GM12878 (cell line): ENCODE measurements around the gene MAN1B1. TPM values are rescaled to one million over a fixed set of nuclear protein-coding genes. Genes with fewer than 3 reads are reported as not detected.

Experiments
- MYC ChIP-seq: IDR thresholded peaks from 2 replicates; pipeline ENCODE4 v1.6.1; 2011; ENCODE audit warnings: mild to moderate bottlenecking, low read length, moderate library complexity, inconsistent platforms; ENCODE audit not compliant: insufficient read depth, insufficient replicate concordance, insufficient read length, severe bottlenecking
- PAX8 ChIP-seq: fragments of 450-650 bp; IDR thresholded peaks from 2 replicates; pipeline ENCODE4 v1.6.1; 2017; ENCODE audit warnings: mild to moderate bottlenecking, moderate library complexity
- POLR2AphosphoS2 ChIP-seq: IDR thresholded peaks from 2 replicates; pipeline ENCODE4 v1.6.1; 2011; ENCODE audit warnings: low read depth, mild to moderate bottlenecking, low read length, improper control_type of control experiment, moderate library complexity
- POLR2AphosphoS5 ChIP-seq: IDR thresholded peaks from 2 replicates; pipeline ENCODE4 v1.6.1; 2011; ENCODE audit warnings: mild to moderate bottlenecking, low read length, inconsistent platforms
- POU2F2 ChIP-seq: IDR thresholded peaks from 3 replicates; pipeline ENCODE4 v1.6.1; 2011; ENCODE audit warnings: low read depth, mild to moderate bottlenecking, low read length, borderline replicate concordance
- SIX5 ChIP-seq: IDR thresholded peaks from 2 replicates; pipeline ENCODE4 v1.6.1; 2011; ENCODE audit warnings: mild to moderate bottlenecking, low read depth, low read length, moderate library complexity; ENCODE audit not compliant: severe bottlenecking
- SREBF2 ChIP-seq: IDR thresholded peaks from 2 replicates; pipeline ENCODE4 v1.6.1; 2012; ENCODE audit warnings: mild to moderate bottlenecking, low read length
- SUPT20H ChIP-seq: IDR thresholded peaks from 2 replicates; pipeline ENCODE4 v1.6.1; 2011; ENCODE audit warnings: low read depth, mild to moderate bottlenecking, low read length, moderate library complexity, borderline replicate concordance; ENCODE audit not compliant: control insufficient read depth
- polyA plus RNA-seq, 11 experiments: library from polyadenylated mRNA; depleted of rRNA in 4 of 11; unstranded in 6 of 11; stranded (reverse) in 5 of 11; fragments of >200 nt; fragmentation: Nextera tagmentation in 4 of 11; fragmentation: Illumina TruSeq in 1 of 11; extraction: Ambion mirVana in 4 of 11; extraction: Trizol in 1 of 11; gene quantifications; 1 replicate in 1 of 11; 2 replicates in 10 of 11; pipeline versions ENCODE4 v1.2.1 to v1.2.3, GENCODE V29; 2011 to 2016; ENCODE audit warnings: inconsistent platforms in 2 of 11, missing spikeins in 2 of 11, low read depth in 1 of 11
- total RNA-seq, 4 experiments: library from RNA; depleted of rRNA in 3 of 4; stranded (reverse); fragments of >200 nt in 3 of 4; fragmentation: Illumina TruSeq in 1 of 4; extraction: Trizol in 1 of 4; gene quantifications; 2 replicates each; pipeline versions ENCODE4 v1.2.1 to v1.2.3, GENCODE V29; 2013 to 2021
- TF ChIP-seq, protein P1 (sequence below): fragments of 450-650 bp; IDR thresholded peaks from 2 replicates; pipeline ENCODE4 v1.6.1; 2017; ENCODE audit warnings: mild to moderate bottlenecking, low read depth, inconsistent platforms; ENCODE audit not compliant: poor library complexity, severe bottlenecking
- TF ChIP-seq, protein P2 (sequence below): fragments of 450-650 bp; IDR thresholded peaks from 2 replicates; pipeline ENCODE4 v1.6.1; 2014; ENCODE audit warnings: mild to moderate bottlenecking
- TF ChIP-seq, protein P3 (sequence below): fragments of 450-650 bp; formaldehyde crosslinking; IDR thresholded peaks from 2 replicates; pipeline ENCODE4 v1.4.0; 2020; ENCODE audit warnings: mild to moderate bottlenecking, moderate library complexity
- TF ChIP-seq, protein P4 (sequence below): fragments of 450-650 bp; IDR thresholded peaks from 2 replicates; pipeline ENCODE4 v1.6.1; 2017; ENCODE audit warnings: mild to moderate bottlenecking, moderate library complexity
- TF ChIP-seq, protein P5 (sequence below): IDR thresholded peaks from 2 replicates; pipeline ENCODE4 v1.6.1; 2012; ENCODE audit warnings: low read length, inconsistent platforms
- TF ChIP-seq, protein P6 (sequence below): fragments of 450-650 bp; conservative IDR thresholded peaks from 2 replicates; pipeline ENCODE4 v1.6.1; 2017; ENCODE audit warnings: mild to moderate bottlenecking, moderate library complexity

MAN1B1 gene
- total and polyA plus RNA-seq, 10 of the 15 experiments (the other 5 are each of a cell fraction or from before 2014, with no cell fraction given) = 0.71 to 34.1 (median 22.7) TPM

DNA sequence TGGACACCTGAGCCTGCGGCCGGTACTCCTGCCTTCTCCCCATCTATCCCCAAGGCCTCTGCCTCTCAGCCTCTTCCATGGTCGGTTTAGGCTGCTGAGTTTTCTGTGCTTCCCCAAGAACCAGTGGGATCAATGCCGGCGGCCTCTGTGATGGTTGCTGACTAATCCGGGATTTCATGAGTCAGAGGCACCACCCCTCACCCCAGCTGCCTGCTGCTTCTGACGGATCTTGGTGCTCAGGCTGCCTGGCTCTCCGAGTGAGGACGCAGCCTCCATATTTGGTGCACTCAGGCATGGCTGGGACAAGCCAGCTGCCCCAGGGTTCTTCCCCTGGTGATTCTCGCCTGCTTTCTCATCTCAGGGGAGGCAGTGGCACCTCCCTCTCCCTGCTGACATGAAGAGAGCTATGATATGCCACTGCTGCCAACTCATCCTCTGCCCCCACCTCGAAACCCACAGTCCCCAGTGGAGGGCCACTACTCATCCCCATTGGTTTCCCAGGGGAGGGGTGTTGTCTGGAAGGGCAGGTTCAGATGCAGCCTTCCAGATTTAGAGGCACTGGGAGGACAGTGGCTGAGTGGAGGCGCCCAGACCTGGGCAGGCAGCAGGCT lies 3.3 kb upstream of the MAN1B1 start (continued):
- TF ChIP-seq, protein P1, sequence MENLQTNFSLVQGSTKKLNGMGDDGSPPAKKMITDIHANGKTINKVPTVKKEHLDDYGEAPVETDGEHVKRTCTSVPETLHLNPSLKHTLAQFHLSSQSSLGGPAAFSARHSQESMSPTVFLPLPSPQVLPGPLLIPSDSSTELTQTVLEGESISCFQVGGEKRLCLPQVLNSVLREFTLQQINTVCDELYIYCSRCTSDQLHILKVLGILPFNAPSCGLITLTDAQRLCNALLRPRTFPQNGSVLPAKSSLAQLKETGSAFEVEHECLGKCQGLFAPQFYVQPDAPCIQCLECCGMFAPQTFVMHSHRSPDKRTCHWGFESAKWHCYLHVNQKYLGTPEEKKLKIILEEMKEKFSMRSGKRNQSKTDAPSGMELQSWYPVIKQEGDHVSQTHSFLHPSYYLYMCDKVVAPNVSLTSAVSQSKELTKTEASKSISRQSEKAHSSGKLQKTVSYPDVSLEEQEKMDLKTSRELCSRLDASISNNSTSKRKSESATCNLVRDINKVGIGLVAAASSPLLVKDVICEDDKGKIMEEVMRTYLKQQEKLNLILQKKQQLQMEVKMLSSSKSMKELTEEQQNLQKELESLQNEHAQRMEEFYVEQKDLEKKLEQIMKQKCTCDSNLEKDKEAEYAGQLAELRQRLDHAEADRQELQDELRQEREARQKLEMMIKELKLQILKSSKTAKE = no peak
- no peak for TF ChIP-seq SIX5
- TF ChIP-seq POLR2AphosphoS2 = no peak
- no peak for TF ChIP-seq POLR2AphosphoS5
- no peak for TF ChIP-seq SUPT20H
- TF ChIP-seq, protein P2, sequence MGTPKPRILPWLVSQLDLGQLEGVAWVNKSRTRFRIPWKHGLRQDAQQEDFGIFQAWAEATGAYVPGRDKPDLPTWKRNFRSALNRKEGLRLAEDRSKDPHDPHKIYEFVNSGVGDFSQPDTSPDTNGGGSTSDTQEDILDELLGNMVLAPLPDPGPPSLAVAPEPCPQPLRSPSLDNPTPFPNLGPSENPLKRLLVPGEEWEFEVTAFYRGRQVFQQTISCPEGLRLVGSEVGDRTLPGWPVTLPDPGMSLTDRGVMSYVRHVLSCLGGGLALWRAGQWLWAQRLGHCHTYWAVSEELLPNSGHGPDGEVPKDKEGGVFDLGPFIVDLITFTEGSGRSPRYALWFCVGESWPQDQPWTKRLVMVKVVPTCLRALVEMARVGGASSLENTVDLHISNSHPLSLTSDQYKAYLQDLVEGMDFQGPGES = no peak
- TF ChIP-seq, protein P3, sequence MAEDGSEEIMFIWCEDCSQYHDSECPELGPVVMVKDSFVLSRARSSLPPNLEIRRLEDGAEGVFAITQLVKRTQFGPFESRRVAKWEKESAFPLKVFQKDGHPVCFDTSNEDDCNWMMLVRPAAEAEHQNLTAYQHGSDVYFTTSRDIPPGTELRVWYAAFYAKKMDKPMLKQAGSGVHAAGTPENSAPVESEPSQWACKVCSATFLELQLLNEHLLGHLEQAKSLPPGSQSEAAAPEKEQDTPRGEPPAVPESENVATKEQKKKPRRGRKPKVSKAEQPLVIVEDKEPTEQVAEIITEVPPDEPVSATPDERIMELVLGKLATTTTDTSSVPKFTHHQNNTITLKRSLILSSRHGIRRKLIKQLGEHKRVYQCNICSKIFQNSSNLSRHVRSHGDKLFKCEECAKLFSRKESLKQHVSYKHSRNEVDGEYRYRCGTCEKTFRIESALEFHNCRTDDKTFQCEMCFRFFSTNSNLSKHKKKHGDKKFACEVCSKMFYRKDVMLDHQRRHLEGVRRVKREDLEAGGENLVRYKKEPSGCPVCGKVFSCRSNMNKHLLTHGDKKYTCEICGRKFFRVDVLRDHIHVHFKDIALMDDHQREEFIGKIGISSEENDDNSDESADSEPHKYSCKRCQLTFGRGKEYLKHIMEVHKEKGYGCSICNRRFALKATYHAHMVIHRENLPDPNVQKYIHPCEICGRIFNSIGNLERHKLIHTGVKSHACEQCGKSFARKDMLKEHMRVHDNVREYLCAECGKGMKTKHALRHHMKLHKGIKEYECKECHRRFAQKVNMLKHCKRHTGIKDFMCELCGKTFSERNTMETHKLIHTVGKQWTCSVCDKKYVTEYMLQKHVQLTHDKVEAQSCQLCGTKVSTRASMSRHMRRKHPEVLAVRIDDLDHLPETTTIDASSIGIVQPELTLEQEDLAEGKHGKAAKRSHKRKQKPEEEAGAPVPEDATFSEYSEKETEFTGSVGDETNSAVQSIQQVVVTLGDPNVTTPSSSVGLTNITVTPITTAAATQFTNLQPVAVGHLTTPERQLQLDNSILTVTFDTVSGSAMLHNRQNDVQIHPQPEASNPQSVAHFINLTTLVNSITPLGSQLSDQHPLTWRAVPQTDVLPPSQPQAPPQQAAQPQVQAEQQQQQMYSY (CRISPR knock-in tag) = no peak
- TF ChIP-seq, protein P4, sequence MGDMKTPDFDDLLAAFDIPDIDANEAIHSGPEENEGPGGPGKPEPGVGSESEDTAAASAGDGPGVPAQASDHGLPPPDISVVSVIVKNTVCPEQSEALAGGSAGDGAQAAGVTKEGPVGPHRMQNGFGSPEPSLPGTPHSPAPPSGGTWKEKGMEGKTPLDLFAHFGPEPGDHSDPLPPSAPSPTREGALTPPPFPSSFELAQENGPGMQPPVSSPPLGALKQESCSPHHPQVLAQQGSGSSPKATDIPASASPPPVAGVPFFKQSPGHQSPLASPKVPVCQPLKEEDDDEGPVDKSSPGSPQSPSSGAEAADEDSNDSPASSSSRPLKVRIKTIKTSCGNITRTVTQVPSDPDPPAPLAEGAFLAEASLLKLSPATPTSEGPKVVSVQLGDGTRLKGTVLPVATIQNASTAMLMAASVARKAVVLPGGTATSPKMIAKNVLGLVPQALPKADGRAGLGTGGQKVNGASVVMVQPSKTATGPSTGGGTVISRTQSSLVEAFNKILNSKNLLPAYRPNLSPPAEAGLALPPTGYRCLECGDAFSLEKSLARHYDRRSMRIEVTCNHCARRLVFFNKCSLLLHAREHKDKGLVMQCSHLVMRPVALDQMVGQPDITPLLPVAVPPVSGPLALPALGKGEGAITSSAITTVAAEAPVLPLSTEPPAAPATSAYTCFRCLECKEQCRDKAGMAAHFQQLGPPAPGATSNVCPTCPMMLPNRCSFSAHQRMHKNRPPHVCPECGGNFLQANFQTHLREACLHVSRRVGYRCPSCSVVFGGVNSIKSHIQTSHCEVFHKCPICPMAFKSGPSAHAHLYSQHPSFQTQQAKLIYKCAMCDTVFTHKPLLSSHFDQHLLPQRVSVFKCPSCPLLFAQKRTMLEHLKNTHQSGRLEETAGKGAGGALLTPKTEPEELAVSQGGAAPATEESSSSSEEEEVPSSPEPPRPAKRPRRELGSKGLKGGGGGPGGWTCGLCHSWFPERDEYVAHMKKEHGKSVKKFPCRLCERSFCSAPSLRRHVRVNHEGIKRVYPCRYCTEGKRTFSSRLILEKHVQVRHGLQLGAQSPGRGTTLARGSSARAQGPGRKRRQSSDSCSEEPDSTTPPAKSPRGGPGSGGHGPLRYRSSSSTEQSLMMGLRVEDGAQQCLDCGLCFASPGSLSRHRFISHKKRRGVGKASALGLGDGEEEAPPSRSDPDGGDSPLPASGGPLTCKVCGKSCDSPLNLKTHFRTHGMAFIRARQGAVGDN = no peak
- TF ChIP-seq POU2F2 = no peak
- no peak for TF ChIP-seq MYC
- TF ChIP-seq, protein P5, sequence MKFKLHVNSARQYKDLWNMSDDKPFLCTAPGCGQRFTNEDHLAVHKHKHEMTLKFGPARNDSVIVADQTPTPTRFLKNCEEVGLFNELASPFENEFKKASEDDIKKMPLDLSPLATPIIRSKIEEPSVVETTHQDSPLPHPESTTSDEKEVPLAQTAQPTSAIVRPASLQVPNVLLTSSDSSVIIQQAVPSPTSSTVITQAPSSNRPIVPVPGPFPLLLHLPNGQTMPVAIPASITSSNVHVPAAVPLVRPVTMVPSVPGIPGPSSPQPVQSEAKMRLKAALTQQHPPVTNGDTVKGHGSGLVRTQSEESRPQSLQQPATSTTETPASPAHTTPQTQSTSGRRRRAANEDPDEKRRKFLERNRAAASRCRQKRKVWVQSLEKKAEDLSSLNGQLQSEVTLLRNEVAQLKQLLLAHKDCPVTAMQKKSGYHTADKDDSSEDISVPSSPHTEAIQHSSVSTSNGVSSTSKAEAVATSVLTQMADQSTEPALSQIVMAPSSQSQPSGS = no peak
- TF ChIP-seq, protein P6, sequence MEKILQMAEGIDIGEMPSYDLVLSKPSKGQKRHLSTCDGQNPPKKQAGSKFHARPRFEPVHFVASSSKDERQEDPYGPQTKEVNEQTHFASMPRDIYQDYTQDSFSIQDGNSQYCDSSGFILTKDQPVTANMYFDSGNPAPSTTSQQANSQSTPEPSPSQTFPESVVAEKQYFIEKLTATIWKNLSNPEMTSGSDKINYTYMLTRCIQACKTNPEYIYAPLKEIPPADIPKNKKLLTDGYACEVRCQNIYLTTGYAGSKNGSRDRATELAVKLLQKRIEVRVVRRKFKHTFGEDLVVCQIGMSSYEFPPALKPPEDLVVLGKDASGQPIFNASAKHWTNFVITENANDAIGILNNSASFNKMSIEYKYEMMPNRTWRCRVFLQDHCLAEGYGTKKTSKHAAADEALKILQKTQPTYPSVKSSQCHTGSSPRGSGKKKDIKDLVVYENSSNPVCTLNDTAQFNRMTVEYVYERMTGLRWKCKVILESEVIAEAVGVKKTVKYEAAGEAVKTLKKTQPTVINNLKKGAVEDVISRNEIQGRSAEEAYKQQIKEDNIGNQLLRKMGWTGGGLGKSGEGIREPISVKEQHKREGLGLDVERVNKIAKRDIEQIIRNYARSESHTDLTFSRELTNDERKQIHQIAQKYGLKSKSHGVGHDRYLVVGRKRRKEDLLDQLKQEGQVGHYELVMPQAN = no peak
- no peak for TF ChIP-seq SREBF2
- no peak for TF ChIP-seq PAX8
